ENCODE data around the gene SLC1A7.

Gene SLC1A7

GRCh38 chr1:53154859-53155438, 12.5 kb upstream of the SLC1A7 start:
- TF ChIP-seq CTCF (conservative IDR thresholded peaks at IDR 0.05; ENCODE audit: control insufficient read depth, insufficient read depth, low read depth, low read length), result no peak
- no peak overlapping the region for H3K4me3 ChIP-seq (ENCODE audit: control insufficient read depth, low read depth, low read length)
- DNase-seq (ENCODE audit: low read depth), result no peak

GRCh38 chr1:53153752-53154151, 11.3 kb upstream of the SLC1A7 start:
- DNase-seq (ENCODE audit: low read depth), result no peak
- TF ChIP-seq CTCF (conservative IDR thresholded peaks at IDR 0.05; ENCODE audit: control insufficient read depth, insufficient read depth, low read depth, low read length), result no peak
- H3K4me3 ChIP-seq (ENCODE audit: control insufficient read depth, low read depth, low read length), result no peak overlapping the region

GRCh38 chr1:53148123-53148522, 5.7 kb upstream of the SLC1A7 start:
- no peak overlapping the region for H3K4me3 ChIP-seq (ENCODE audit: control insufficient read depth, low read depth, low read length)
- no peak for TF ChIP-seq CTCF (conservative IDR thresholded peaks at IDR 0.05; ENCODE audit: control insufficient read depth, insufficient read depth, low read depth, low read length)
- DNase-seq (ENCODE audit: low read depth), result peak; percentile 72

GRCh38 chr1:53147174-53147573, 4.7 kb upstream of the SLC1A7 start:
- H3K4me3 ChIP-seq (ENCODE audit: control insufficient read depth, low read depth, low read length), result no peak overlapping the region
- no peak for DNase-seq (ENCODE audit: low read depth)
- TF ChIP-seq CTCF (conservative IDR thresholded peaks at IDR 0.05; ENCODE audit: control insufficient read depth, insufficient read depth, low read depth, low read length), result no peak

GRCh38 chr1:53145942-53146708, 3.7 kb upstream of the SLC1A7 start:
- peak; percentile 99 for DNase-seq (ENCODE audit: low read depth)
- no peak for TF ChIP-seq CTCF (conservative IDR thresholded peaks at IDR 0.05; ENCODE audit: control insufficient read depth, insufficient read depth, low read depth, low read length)
- H3K4me3 ChIP-seq (ENCODE audit: control insufficient read depth, low read depth, low read length), result no peak overlapping the region

- no peak for DNase-seq (ENCODE audit: low read depth)
- TF ChIP-seq CTCF (conservative IDR thresholded peaks at IDR 0.05; ENCODE audit: control insufficient read depth, insufficient read depth, low read depth, low read length), result no peak
- H3K4me3 ChIP-seq (ENCODE audit: control insufficient read depth, low read depth, low read length), result no peak overlapping the region
Observed at GRCh38 chr1:53145619-53145941, 3.1 kb upstream of the SLC1A7 start.
